HepG2 (cell line): ENCODE results near the gene TMEM8B. TPM values are rescaled to one million over a fixed set of nuclear protein-coding genes. Genes with fewer than 3 reads are reported as not detected.

Source experiments
- ARNTL ChIP-seq: sonication (generic); formaldehyde crosslinking; IDR thresholded peaks from 2 replicates; pipeline ENCODE4 v1.4.0; 2020; ENCODE audit warnings: mild to moderate bottlenecking, missing genetic modification reagents
- ATF7-NPFF ChIP-seq: sonication (generic); formaldehyde crosslinking; IDR thresholded peaks from 2 replicates; pipeline ENCODE4 v1.8.1; 2023; ENCODE audit warnings: mild to moderate bottlenecking, low read depth, missing genetic modification reagents, moderate library complexity
- CAMTA2 ChIP-seq: sonication (generic); formaldehyde crosslinking; IDR thresholded peaks from 2 replicates; pipeline ENCODE4 v1.4.0; 2020; ENCODE audit warnings: mild to moderate bottlenecking, missing genetic modification reagents, borderline replicate concordance
- MAFG ChIP-seq: sonication (generic); formaldehyde crosslinking; IDR thresholded peaks from 2 replicates; pipeline ENCODE4 v1.5.1; 2020; ENCODE audit warnings: mild to moderate bottlenecking, missing genetic modification reagents
- MBD4 ChIP-seq: IDR thresholded peaks from 2 replicates; pipeline ENCODE4 v1.6.1; 2012; ENCODE audit warnings: low read length, inconsistent platforms, borderline replicate concordance
- RFX5 ChIP-seq: IDR thresholded peaks from 2 replicates; pipeline ENCODE4 v1.6.1; 2011; ENCODE audit warnings: low read depth, low read length, improper control_type of control experiment
- SMAD9 ChIP-seq: sonication (generic); formaldehyde crosslinking; IDR thresholded peaks from 2 replicates; pipeline ENCODE4 v1.5.1; 2020; ENCODE audit warnings: mild to moderate bottlenecking, missing genetic modification reagents
- SP1 ChIP-seq, 2 experiments: fragments of 450-650 bp in 1 of 2; sonication (generic) in 1 of 2; formaldehyde crosslinking in 1 of 2; IDR thresholded peaks; 2 replicates each; pipeline versions ENCODE4 v1.4.0 to v1.6.1; 2016 to 2020; ENCODE audit warnings: missing genetic modification reagents in 1 of 2
- SP4 ChIP-seq: sonication (generic); formaldehyde crosslinking; IDR thresholded peaks from 2 replicates; pipeline ENCODE4 v1.8.1; 2023; ENCODE audit warnings: mild to moderate bottlenecking, missing genetic modification reagents
- SUZ12 ChIP-seq: fragments of 150-350 bp; IDR thresholded peaks from 2 replicates; pipeline ENCODE4 v1.6.1; 2014; ENCODE audit warnings: low read depth, low read length
- ZBED4 ChIP-seq: sonication (generic); formaldehyde crosslinking; IDR thresholded peaks from 2 replicates; pipeline ENCODE4 v1.4.0; 2020; ENCODE audit warnings: missing genetic modification reagents, borderline replicate concordance
- ZIK1 ChIP-seq: sonication (generic); formaldehyde crosslinking; IDR thresholded peaks from 2 replicates; pipeline ENCODE4 v1.5.0; 2020; ENCODE audit warnings: mild to moderate bottlenecking, low read depth, missing genetic modification reagents, borderline replicate concordance
- ZNF441 ChIP-seq: sonication (generic); formaldehyde crosslinking; IDR thresholded peaks from 2 replicates; pipeline ENCODE4 v1.7.0; 2021; ENCODE audit warnings: missing genetic modification reagents, borderline replicate concordance
- ZNF816 ChIP-seq: sonication (generic); formaldehyde crosslinking; IDR thresholded peaks from 2 replicates; pipeline ENCODE4 v1.8.0; 2022; ENCODE audit warnings: missing genetic modification reagents, mild to moderate bottlenecking, borderline replicate concordance
- ZSCAN12 ChIP-seq: sonication (generic); formaldehyde crosslinking; IDR thresholded peaks from 2 replicates; pipeline ENCODE4 v1.9.0; 2021; ENCODE audit warnings: mild to moderate bottlenecking, missing genetic modification reagents
- polyA plus RNA-seq, 8 experiments: library from polyadenylated mRNA; depleted of rRNA in 3 of 8; stranded (reverse) in 7 of 8; unstranded in 1 of 8; fragments of >200 nt; fragmentation: Illumina TruSeq in 4 of 8; extraction: Trizol in 4 of 8; gene quantifications; 2 replicates each; pipeline versions ENCODE4 v1.2.1 to v1.2.3, GENCODE V29; 2011 to 2016; ENCODE audit warnings: low read depth in 4 of 8, missing spikeins in 1 of 8, mixed read lengths in 1 of 8; ENCODE audit not compliant: insufficient read depth in 1 of 8
- total RNA-seq, 5 experiments: library from RNA; depleted of rRNA; stranded (reverse); fragments of >200 nt; fragmentation: Illumina TruSeq; extraction: Trizol; gene quantifications; 2 replicates each; pipeline ENCODE4 v1.2.3, GENCODE V29; 2016; ENCODE audit warnings: low read depth in 1 of 5
- TF ChIP-seq, protein P1 (sequence below): IDR thresholded peaks from 2 replicates; pipeline ENCODE4 v1.6.1; 2016; ENCODE audit warnings: control low read depth
- TF ChIP-seq, protein P2 (sequence below): sonication (generic); formaldehyde crosslinking; IDR thresholded peaks from 2 replicates; pipeline ENCODE4 v1.4.0; 2020; ENCODE audit warnings: mild to moderate bottlenecking, missing genetic modification reagents, borderline replicate concordance
- TF ChIP-seq, protein P3 (sequence below): sonication (generic); formaldehyde crosslinking; IDR thresholded peaks from 2 replicates; pipeline ENCODE4 v1.4.0; 2020; ENCODE audit warnings: missing genetic modification reagents
- TF ChIP-seq, protein P4 (sequence below): sonication (generic); formaldehyde crosslinking; IDR thresholded peaks from 2 replicates; pipeline ENCODE4 v1.5.1; 2020; ENCODE audit warnings: missing genetic modification reagents, mild to moderate bottlenecking, borderline replicate concordance

The TMEM8B gene
- total and polyA plus RNA-seq, 2 of the 13 experiments (the other 11 are each of a cell fraction or from before 2014, with no cell fraction given): 2.1 to 2.7 TPM

DNA sequence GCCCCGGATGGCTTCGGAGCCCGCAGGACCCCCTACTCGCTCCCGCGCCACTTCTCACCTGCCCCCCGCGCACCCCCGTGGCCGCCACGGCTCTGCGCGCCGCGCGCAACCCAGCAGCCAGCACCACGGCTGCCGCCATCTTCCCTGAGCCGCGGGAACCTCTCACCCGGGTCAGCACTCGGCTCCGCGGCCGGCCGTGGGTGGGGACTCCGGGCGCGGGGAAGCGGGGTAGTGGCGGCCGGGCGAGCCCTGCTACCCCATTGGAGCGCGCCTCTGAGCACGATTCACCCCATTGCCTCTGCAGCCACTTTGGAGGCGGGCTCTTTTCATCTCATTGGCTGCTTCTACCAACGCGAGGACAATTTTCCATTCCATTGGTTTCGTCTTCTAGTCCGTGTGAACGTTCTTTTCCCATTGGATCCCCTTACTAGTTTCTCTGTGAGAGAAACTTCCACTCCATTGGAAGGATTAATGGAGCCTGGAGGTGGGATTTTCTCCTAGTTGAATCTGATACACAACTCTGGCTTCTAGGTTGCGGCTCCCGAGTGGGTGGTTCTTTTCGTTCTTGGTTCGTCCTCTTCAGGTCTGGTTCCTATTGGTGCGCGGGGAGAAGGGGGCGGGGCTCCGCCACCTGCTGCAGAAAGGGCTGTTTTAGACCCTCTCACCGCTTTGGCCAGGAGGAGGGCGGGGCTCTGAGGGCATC lies 14.0 kb upstream of the TMEM8B start, which contains the start of gene HINT2 (continued):
- TF ChIP-seq SP4 (CRISPR knock-in tag) (peak; percentile 60; the same call in 1 of the 2 replicates), ZBED4 (CRISPR knock-in tag) (0 out of 2 replicates have a peak, but pooled peaks have one; percentile 23), RFX5 (peak; percentile 41; the same call in 1 of the 2 replicates), ATF7-NPFF (no peak; the same call in 1 of the 2 replicates), SP1 (IDR thresholded peaks at IDR 0.05) (no peak), SP1 (CRISPR knock-in tag; IDR thresholded peaks at IDR 0.05) (no peak; the same call in none of the 2 replicates), ARNTL (no peak), SMAD9 (CRISPR knock-in tag) (no peak), ZIK1 (CRISPR knock-in tag) (no peak), CAMTA2 (no peak), SUZ12 (no peak), ZSCAN12 (CRISPR knock-in tag) (no peak), ZNF441 (CRISPR knock-in tag) (0 out of 2 replicates have a peak, but pooled peaks have one; percentile 44), ZNF816 (CRISPR knock-in tag) (no peak), MBD4 (no peak), MAFG (CRISPR knock-in tag) (no peak)
- TF ChIP-seq, protein P1, sequence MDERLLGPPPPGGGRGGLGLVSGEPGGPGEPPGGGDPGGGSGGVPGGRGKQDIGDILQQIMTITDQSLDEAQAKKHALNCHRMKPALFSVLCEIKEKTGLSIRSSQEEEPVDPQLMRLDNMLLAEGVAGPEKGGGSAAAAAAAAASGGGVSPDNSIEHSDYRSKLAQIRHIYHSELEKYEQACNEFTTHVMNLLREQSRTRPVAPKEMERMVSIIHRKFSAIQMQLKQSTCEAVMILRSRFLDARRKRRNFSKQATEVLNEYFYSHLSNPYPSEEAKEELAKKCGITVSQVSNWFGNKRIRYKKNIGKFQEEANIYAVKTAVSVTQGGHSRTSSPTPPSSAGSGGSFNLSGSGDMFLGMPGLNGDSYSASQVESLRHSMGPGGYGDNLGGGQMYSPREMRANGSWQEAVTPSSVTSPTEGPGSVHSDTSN (CRISPR knock-in tag): no peak
- TF ChIP-seq, protein P2, sequence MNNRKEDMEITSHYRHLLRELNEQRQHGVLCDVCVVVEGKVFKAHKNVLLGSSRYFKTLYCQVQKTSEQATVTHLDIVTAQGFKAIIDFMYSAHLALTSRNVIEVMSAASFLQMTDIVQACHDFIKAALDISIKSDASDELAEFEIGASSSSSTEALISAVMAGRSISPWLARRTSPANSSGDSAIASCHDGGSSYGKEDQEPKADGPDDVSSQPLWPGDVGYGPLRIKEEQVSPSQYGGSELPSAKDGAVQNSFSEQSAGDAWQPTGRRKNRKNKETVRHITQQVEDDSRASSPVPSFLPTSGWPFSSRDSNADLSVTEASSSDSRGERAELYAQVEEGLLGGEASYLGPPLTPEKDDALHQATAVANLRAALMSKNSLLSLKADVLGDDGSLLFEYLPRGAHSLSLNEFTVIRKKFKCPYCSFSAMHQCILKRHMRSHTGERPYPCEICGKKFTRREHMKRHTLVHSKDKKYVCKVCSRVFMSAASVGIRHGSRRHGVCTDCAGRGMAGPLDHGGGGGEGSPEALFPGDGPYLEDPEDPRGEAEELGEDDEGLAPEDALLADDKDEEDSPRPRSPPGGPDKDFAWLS (CRISPR knock-in tag): no peak
- TF ChIP-seq, protein P3, sequence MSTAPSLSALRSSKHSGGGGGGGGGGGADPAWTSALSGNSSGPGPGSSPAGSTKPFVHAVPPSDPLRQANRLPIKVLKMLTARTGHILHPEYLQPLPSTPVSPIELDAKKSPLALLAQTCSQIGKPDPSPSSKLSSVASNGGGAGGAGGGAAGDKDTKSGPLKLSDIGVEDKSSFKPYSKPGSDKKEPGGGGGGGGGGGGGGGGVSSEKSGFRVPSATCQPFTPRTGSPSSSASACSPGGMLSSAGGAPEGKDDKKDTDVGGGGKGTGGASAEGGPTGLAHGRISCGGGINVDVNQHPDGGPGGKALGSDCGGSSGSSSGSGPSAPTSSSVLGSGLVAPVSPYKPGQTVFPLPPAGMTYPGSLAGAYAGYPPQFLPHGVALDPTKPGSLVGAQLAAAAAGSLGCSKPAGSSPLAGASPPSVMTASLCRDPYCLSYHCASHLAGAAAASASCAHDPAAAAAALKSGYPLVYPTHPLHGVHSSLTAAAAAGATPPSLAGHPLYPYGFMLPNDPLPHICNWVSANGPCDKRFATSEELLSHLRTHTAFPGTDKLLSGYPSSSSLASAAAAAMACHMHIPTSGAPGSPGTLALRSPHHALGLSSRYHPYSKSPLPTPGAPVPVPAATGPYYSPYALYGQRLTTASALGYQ (CRISPR knock-in tag): no peak
- TF ChIP-seq, protein P4, sequence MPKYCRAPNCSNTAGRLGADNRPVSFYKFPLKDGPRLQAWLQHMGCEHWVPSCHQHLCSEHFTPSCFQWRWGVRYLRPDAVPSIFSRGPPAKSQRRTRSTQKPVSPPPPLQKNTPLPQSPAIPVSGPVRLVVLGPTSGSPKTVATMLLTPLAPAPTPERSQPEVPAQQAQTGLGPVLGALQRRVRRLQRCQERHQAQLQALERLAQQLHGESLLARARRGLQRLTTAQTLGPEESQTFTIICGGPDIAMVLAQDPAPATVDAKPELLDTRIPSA (CRISPR knock-in tag): 0 out of 2 replicates have a peak, but pooled peaks have one; percentile 58
